Right kidney (tissue), 9 donors: ENCODE measurements around the gene BRD3.
"Not testable (repeated sequence)": the region's sequence is repeated elsewhere in the genome, so short reads cannot be mapped to it uniquely, and the experiment has no call there.

Source experiments
- DNase-seq: peaks from one replicate; pipeline ENCODE4 v3.0.0-alpha.2; 2016
- long read RNA-seq, 8 donors: transcript quantifications; one replicate each; lab custom pipeline, GENCODE V29; 2026

The BRD3 gene
- long read RNA-seq, donor 1, partial matches to known transcripts: 0 of 1 reads
- long read RNA-seq, donor 1, other reads (novel, unspliced or antisense): 0 of 1 reads
- long read RNA-seq, donor 2, full-length matches to known transcripts: 3 of 3 reads
- long read RNA-seq, donor 2, partial matches to known transcripts: 0 of 3 reads
- long read RNA-seq, donor 2, other reads (novel, unspliced or antisense): 0 of 3 reads
- long read RNA-seq, donor 3, partial matches to known transcripts: 0 of 1 reads
- long read RNA-seq, donor 3, other reads (novel, unspliced or antisense): 0 of 1 reads
- long read RNA-seq, donor 4, full-length matches to known transcripts: 3 of 8 reads
- long read RNA-seq, donor 4, partial matches to known transcripts: 5 of 8 reads
- long read RNA-seq, donor 4, other reads (novel, unspliced or antisense): 0 of 8 reads
- long read RNA-seq, donor 5: 0 reads
- long read RNA-seq, donor 6, partial matches to known transcripts: 0 of 2 reads
- long read RNA-seq, donor 6, other reads (novel, unspliced or antisense): 0 of 2 reads
- long read RNA-seq, donor 7, partial matches to known transcripts: 16 of 19 reads
- long read RNA-seq, donor 7, other reads (novel, unspliced or antisense): 0 of 19 reads
- long read RNA-seq, donor 8, full-length matches to known transcripts: 1 of 1 reads
- long read RNA-seq, donor 8, partial matches to known transcripts: 0 of 1 reads
- long read RNA-seq, donor 8, other reads (novel, unspliced or antisense): 0 of 1 reads

DNA sequence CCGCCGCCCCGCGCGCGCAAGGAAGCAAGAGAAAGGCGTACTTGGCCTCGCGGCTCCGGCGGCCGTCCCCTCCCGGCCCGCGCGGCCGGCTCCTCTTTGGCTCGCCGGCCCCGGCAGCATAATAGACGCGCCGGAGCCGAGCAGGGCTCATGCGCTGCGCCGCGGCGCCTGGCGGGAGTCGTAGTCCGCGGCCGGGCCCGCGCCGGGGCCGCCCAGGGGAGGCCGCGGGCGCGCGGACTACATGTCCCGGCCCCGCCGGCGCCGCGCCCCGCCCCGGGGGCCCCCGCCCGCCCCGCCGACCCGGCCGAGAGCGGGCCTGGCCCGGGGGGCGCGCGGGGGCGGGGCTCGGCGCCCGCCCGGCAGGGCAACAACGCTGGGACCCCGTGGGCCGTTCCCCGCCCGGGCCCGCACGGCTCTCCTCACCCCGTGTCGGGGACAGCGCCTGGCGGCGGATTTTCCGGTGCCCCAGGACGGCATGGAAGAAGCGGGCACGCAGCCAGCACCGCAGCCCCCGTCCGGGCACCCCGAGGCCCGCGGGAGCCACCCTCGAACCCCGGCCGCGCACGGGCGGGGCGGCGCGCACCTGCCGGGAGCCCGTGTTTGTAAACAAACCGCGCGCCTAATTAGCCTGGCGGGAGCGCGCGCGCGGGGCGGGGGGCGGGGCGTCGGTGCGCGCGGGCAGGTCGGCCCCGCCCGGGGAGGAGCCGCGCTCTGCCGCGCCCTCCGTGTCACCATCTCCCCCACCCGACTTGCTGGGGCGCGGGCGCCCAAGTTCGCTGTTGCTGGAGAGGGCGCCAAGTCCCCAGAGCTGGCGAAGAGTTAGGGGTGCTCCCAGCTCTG is at the start of gene BRD3:
TSS of gene BRD3 (minus strand) at position 123 of the 840 bp plus-strand sequence. CDS start 14,549 bp downstream, outside the sequence.
- DNase-seq: peak; percentile 98

DNA sequence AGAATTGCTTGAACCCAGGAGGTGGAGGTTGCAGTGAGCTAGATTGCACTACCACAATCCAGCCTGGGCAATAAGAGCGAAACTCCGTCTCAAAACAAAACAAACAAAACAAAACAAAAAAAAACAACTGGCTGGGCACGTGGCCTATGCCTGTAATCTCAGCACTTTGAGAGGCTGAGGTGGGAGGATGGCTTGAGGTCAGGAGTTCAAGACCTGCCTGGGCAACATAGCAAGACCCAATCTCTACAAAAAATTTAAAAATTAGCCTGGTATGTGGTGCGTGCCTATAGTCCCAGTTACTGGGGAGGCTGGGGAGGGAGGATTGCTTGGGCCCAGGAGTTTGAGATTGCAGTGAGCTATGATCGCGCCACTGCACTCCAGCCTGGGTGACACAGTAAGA is 44.7 kb upstream of the BRD3 start:
- no peak for DNase-seq

DNA sequence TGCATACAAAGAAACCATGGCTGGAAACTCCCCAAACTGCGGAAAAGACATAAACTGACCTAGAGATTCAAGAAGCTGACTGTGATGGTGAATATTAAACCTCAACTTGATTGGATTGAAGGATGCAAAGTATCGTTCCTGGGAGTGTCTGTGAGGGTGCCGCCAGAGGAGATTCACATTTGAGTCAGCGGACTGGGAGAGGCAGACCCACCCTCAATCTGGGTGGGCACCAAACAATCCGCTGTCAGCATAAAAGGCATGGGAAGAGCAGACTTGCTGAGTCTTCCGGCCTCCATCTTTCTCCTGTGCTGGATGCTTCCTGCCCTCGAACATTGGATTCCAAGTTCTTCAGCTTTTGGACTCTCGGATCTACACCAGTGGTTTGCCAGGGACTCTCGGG is 43.2 kb upstream of the BRD3 start:
- no peak for DNase-seq

DNA sequence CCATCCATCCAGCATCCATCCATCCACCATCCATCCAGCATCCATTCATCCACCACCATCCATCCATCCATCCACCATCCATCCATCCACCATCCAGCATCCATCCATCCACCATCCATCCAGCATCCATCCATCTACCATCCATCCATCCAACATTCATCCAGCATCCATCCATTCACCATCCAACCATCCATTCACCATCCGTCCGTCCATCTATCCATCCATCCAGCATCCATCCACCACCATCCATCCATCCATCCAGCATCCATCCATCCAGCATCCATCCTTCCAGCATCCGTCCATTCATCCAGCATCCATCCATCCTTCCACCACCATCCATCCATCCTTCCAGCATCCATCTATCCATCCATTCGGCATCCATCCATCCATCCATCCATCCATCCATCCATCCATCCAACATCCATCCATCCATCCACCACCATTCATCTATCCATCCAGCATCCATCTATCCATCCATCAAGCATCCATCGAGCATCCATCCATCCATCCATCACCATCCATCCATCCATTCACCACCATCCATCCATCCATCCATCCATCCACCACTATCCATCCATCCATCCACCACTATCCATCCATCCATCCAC is 35.7 kb upstream of the BRD3 start:
- DNase-seq: no peak

DNA sequence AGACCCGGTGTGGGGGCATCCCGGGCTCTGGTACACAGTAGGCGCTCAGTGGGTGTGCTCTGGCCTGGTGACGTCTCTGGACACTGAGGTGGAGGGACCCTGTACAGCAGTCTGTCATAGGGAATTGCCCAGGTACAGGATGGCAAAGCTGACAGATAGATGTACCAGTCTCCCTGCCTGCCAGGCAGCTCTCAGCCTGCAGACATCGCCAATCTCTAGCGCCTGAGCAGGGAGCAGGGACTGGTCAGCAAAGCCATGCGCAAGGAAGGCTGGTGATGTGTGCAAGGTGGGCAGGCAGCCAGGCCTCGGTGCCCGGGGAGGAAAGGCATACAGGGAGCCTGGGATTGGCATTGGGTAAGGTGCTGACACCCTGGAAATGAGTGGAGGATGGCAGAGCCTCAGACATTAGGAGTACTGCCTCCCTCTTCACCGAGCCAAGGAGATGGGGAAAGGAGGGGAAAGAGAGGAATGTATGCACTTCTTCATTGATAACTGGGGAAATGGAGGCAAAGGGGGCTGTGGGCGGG is 33.9 kb upstream of the BRD3 start:
- DNase-seq: no peak

DNA sequence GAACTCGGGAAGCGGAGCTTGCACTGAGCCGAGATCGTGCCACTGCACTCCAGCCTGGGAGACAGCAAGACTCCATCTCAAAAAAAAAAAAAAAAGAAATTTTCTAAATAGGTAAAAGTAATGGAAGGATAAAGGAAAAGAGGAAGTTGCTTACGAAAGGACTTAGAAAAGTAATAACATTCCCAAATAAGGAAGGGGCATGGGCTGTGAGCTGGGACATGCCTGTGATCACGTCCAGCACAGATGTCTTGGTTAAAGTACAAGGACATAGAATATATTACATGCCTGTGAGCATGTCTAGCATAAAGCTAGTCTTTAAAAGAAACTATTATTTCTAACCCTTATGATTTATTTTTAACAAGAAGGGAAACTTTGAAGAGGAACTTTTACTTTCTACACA is 33.3 kb upstream of the BRD3 start:
- DNase-seq: not testable (repeated sequence)

DNA sequence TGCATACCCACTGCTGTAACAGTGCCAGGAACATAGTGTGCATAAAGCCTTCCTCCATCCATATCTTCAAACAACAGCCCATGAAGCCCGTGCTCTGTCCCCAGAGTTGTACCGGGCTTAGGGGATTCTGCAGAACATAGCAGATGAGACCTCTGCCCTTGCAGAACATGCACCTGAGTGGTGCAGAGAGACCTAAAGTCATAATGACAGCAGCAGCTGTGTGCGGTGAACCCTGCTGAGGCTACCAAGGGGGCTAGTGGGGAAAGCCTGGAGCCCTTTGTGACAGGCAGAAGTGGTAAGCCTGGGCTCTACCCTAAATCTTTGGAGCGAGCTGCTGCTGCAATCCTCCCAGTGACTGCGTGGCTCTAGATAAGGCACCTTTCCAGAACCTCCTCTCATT is 32.2 kb upstream of the BRD3 start:
- DNase-seq: no peak

DNA sequence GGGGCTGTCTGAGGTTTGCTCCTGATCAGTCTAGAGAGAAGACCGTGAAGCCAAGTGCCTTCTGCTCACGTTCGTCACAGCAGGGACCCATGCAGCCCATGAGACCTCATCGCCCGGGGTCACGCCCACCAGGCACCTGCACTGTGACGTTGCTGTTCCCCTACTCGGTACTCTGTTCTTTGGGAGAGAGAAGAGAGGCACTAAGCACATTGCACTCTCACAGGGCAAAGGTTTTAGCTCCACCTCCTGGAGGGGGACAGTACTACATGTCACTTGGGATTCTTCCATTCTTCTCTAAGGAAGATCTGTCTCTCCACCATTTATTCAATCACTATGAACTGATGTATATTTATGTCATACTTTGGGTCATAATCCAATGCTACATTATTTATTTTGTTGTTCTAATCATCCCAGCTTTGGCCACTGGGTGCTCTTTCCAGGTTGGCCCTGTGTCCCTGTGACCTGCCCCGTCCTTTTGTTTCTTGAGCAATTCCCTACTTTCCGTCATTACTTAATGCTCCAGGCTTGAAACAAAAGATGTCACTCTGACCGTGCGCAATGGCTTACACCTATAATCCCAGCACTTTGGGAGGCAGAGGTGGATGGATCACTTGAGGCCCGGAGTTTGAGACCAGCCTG is 31.4 kb upstream of the BRD3 start:
- DNase-seq: no peak

DNA sequence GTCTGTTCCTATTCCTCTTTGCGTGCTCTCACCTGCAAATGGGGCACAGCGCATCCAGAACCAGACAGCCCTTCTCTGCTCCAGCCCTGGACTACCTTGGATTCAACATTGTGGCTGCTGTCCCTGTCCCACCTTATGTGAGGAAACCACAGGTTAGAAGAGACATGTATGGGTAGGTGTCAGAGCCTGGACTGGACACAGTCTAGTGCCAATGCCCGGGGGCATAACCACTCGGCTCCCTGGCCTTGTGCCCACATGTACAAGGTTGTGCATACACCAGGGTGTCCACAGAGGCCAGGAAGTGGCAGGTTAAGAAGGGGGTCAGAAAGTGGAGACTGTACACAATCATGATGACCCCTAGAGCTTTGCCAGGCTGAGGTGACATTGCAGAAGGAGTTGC is 22.1 kb upstream of the BRD3 start:
- DNase-seq: no peak

DNA sequence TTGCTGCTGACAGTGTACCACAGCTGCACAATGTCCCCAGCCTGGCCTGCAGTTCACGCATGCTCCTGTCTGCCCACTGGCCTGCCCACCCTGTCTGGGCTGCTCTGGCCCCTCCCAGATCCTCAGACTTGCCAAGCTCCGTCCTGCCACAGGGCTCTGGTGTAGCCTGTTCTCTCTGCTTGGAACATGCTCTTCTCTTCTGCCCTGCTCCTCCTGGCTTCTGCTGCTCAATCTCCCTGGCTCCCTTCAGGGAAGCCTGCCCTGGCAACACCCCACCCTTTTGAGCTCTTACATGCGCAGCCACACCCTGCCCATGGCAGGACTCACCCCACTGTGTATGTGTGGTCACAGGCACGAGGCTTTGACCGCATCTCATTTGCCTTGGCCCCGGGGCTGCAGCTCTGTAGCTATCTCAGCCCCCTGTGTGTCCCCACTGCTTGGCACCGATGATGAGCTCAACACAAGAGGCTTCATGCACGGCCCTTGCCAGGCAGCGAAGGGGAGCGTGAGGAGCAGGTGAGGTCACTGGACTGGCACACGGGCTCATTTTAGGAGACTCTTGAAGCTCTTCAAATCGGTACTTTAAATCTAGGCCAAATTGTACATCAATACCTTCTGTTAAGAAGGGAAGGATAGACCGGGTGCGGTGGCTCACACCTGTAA is 20.4 kb upstream of the BRD3 start:
- no peak for DNase-seq

DNA sequence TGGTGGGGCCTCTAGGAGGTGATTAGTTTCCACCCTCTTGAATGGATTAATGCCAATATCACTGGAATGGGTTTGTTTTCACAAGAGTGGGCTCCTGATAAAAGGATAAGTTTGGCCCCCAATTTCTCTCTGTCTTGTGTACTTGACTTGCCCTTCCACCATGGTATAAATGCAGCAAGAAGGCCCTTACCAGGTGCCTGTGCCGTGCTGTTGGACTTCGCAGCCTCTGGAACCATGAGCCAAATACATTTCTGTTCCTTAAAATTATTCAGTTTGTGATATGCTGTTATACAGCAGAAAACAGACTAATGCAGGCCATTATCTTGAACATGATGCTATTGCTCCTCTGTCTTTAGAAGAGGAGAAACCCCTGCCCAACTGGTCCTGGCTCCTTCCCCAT is 17.8 kb upstream of the BRD3 start:
- no peak for DNase-seq

DNA sequence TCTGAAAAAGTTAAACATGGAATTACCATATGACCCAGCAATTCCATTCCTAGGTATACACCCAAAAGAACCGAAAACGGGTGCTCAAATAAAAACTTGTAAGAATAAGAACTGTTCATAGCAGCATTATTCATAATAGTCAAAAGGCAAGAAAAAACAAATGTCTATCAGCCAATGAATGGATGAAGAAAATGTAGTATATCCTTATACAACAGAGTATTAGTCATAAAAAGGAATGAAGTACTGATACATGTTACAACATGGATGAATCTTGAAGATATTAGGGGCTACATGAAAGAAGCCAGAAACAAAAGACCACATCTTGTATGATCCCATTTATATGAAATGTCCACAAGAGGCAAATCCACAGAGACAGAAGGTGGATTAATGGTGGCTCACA is 15.6 kb upstream of the BRD3 start:
- DNase-seq: no peak

DNA sequence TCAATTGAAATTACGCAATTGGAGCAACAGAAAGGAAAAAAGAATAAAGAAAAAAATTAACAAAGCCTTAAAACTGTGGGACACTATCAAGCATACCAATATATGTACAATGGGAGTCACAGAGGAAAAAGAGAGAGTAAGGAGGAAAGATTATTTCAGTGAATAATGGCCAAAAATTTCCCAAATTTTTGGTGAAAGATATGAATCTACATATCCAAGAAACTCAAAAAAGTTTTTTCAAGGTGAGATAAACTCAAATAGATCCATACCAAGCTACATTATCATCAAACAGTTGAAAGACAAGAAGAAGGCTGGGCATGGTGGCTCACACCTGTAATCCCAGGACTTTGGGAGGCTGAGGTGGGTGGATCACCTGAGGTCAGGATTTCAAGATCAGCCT is 8.8 kb upstream of the BRD3 start:
- DNase-seq: no peak

DNA sequence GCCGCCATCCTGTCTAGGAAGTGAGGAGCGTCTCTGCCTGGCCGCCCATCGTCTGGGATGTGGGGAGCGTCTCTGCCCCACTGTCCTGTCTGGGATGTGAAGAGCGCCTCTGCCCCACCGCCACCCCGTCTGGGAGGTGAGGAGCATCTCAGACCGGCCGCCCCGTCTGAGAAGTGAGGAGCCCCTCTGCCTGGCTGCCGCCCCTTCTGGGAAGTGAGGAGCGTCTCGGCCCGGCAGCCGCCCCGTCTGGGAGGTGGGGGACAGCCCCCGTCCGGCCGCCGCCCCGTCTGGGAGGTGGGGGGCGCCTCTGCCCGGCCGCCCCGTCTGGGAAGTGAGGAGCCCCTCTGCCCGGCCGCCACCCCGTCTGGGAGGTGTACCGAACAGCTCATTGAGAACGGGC is 7.9 kb upstream of the BRD3 start:
- not testable (repeated sequence) for DNase-seq

DNA sequence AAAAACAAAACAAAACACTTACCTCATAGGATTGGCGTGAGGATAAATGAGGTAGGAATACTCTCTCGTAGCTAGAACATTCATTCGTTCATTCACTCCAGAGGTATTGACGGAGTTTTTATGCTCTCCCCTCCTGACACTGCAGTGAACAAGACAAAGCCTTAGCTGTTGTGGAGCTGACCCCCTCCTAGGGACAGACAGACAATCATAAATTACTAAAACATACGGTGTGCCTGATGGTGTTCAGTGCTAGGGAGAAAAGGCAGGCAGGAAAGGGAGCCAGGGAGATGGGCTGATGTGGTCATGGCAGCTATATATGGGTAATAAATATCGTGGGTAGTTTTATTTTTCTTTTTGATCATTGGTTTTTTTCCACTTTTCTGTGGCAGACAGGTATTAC is 5.7 kb upstream of the BRD3 start:
- no peak for DNase-seq

DNA sequence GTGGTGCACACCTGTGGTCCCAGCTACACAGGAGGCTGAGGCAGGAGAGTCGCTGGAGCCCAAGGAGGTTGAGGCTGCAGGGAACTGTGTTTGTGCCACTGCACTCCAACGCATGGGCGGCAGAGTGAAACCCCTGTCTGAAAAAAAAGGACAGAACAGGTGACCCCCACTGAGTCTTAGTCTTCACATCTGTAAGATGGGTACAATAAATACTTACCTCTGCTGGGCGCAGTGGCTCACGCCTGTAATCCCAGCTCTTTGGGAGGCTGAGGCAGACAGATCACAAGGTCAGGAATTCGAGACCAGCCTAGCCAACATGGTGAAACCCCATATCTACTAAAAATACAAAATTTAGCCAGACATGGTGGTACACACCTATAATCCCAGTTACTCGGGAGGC is 4.9 kb upstream of the BRD3 start:
- not testable (repeated sequence) for DNase-seq

DNA sequence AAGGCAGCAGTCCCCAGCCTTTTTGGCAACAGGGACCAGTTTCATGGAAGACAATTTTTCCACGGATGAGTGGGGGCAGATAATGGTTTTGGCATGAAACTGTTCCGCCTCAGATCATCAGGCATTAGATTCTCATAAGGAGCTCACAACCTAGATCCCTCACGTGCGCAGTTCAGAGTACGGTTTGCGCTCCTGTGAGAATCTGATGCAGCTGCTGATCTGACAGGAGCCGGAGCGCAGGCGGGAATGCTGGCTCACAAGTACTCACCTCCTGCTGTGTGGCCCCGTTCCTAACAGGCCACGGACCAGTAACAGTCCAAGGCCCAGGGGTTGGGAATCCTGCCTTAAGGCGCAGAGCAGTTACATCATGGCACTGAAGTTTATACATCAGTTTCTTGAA is 3.3 kb upstream of the BRD3 start:
- DNase-seq: no peak

DNA sequence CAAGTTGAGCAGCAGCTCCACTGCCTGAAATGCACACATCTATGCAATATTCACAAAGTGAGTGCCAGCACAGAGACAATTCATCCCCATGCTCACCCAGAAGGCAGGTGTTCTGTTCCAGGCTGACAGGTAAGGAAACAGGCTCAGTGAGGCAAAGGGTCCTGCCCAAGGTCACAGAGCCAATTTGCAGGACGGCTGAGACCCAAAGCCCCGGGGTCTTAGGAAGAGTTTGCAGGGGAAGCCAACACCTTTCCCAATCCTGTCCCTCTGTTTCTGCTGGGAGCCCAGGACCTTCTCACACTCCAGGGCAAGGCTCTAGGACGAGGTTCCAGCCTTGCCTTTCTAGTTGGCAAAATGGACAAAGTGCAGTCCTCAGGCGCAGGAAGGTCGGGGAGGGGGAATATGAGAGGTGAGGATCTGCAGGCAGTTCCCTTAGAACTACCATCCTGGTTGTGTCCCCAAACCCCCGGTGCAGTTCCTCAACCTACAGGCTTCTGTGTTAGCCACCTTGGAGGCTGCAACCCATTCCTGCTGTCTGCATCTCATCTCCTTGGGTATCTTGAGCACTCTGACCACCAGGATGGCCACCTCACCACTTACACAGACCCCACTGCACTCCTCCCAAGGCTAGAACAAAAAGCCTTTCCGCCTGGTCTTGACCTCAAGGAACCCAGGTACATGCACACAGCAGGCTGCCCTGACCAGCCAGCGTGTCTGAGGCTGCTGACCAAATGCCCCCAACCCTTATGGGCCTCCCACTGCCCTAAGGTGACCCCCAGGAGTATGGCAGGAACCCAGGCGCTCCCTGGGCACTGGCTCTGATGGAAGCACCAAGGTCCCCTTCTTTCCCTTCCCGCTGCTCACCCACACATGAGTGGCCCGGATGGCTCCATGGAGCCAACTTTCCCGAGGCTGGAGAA is 1.9 kb upstream of the BRD3 start:
- DNase-seq: no peak

DNA sequence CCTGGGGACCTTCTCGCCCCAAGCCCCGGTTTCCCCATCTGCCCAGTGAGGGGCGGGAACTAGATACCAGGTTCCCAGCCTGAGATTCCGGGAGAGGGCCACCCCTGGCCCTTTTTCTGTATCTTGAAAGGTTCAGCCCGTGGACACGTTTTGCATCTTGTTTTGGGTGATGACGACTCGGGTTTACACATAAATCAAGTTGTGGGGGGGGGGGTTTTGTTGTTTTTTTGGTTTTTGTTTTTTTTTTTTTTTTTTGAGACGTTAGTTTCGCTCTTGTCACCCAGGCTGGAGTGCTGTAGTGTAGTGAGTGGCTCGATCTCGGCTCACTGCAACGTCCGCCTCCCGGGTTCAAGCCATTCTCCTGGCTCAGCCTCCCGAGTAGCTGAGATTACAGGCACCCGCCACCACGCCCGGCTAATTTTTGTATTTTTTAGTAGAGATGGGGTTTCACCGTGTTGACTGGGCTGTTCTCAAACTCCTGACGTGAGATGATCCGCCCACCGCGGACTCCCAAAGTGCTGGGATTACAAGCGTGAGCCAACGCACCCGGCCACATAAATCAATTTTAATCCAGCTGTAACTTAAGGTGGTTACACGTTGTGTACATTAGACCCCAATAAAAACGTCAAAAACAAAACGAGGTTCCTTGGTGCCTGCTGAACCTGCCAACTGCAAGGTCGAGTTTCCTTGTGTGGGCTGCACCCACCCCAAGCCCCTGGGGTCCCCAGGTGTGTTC is 1.1 kb upstream of the BRD3 start:
- no peak for DNase-seq
